NCI-H1417 (cell line): ENCODE measurements around the gene ACYP1.

Experiments used
- DNase-seq, 3 experiments: peaks; one replicate each; lab custom pipeline; 2025; lab: John Stamatoyannopoulos, UW

ACYP1 gene

GRCh38 chr14:75063491-75064204 lies at the start of gene ACYP1:
Gene ACYP1 (minus strand): TSS chr14:75064024. CDS start chr14:75063553, 471 bp downstream.
- DNase-seq = peak; percentile 94 to 97 (median 97)

DNA sequence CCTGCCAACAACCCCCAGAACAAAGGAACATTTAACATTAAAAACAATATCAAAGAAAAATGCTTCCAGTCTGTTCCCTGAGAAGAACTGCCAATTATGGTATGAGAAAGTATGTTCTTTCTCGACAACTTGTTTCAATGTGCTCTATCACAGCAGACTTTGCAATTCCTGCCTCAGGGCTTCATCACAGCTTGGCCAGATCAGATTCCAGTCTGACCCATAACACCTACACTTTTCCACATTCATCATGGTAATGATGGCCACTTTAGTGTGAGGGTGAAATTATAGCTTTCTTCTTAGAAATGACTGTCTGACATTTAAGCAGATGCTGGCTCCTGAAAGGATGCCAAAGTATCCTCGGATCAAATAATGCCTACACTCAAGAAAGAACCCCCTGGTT lies 46.1 kb upstream of the ACYP1 start:
- peak in 1 of 3 experiments; percentile 23 for DNase-seq

DNA sequence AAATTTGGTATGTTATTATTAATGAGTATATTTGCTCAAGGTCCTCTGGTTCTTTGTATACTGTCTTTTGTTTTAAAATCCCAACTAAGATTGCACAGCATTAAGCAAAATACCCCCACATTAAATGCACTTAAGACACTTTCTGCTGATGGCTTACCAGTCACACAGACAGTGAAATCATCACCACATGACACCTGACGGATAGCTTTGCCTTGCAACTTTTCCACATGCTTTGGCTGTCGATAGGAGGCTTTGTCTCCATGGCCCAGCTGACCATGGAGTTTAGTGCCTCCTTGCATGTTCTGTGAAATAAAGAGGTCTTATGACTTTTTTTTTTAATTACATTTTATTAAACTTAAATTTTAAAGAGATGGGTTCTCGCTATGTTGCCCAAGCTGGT lies 43.4 kb upstream of the ACYP1 start:
- DNase-seq = no peak

DNA sequence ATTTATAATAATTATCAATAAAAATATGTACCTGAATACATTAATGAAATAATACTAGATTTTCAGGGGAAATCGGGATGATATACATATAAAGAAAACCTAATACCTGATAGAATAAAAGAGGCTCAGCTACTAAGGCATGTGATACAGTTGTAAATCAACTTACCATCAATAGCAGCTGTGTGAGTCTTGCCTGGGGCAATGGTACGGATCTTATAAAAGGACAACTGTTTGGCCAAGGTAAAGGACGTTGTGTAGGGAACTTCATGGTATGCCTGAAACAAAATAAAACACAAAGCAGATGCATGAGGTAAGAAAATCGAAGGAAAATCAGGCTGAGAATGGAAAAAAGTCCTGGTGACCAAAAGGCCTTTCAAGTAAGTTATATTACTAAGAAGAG lies 37.7 kb upstream of the ACYP1 start:
- peak in 1 of 3 experiments; percentile 63 for DNase-seq

DNA sequence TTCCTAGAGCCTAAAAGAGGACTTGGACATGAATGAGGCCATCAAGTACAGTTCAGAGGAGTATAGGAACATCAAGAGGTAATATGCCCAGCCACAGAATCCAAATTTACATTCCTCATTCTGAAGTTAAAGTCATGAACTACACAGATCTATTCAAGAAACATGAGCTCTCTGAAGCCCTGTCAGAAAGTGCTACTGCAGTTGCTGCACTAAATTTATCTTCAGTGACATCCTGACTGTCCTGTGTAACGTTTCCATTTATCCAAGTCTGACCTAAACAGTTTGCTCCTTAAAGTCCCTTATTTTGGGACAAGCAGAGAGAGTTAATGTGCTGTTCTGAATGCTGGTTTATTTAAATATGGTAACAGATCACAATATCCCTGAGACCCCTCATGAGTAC lies 34.9 kb upstream of the ACYP1 start:
- DNase-seq = no peak

GRCh38 chr14:75098212-75098611 lies 34.4 kb upstream of the ACYP1 start:
- DNase-seq = no peak

DNA sequence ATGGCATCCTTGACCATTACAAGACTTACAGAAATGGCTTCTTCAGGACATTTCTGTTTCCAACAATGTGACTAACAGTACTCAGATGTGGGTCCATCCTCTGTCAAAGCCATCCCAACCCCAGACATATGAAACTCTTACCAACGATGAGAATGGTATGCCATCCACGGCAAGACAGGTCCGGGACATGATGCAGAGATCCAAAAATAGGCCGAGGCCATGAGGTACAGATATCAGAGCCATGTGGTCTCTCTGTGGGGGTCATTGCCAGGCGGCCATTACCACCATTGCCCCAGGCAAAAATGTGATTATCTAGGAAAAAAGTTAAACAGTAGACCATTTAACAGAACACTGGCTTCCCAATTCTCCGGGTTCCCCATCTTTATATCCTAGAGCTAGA lies 33.1 kb upstream of the ACYP1 start:
- no peak for DNase-seq

GRCh38 chr14:75095690-75096089 lies 31.9 kb upstream of the ACYP1 start:
- DNase-seq = no peak

DNA sequence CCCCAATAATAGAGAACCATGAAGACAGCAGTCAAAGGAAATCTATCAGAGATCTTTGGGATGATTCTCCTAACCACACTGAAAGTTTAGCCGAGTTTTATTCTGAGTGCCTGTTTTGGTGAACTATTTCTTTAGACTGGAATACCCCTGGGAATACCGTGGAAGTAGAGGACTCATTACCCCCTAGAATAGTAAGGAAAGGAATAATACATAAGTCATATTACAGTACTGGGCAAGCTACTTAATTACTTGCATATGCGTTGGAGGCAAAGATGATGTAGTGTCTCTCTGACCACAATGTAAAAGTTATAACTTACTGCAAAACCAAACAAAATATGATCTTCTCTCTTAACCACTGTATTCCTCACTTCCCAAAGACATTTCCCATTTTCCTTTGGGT lies 31.1 kb upstream of the ACYP1 start:
- DNase-seq = no peak

GRCh38 chr14:75092698-75093097 lies 28.9 kb upstream of the ACYP1 start:
- peak in 2 of 3 experiments; percentile 19 to 67 for DNase-seq

DNA sequence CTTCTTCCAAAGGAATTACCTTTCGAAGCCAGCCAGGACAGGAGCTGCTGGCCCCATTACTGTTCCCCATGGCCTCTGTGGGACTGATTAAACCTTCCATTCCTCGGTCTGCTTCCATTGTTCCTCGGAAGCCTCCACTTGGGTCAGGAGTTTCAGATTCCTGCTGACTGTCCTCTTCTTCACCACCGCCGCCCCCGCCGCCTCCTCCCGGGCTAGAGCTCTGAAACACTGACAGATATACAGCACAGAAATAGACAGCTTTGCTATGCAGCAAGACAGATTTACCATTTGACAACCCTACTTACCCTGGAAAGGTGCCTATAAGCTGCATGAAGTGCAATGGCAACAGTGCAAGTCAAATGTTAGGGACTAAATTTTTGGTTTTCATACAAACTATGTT lies 27.4 kb upstream of the ACYP1 start:
- DNase-seq = no peak

DNA sequence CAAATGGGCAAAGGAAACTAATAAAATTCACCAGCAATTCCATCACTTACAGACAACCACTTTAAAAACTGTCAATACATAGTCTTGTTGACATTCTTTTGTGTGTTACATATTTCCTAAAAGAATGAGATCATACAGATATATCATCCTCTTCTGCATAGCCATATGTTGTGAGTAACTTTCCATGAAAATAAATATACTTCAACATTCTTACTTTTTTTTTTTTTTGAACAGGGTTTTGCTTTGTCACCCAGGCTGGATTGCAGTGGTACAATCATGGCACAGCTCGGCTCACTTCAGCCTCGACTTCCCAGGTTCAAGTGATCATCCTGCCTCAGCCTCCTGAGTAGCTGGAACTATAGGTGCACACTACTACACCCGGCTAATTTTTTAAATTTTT lies 26.5 kb upstream of the ACYP1 start:
- DNase-seq = no peak

- DNase-seq = peak; percentile 35 to 80 (median 73)
Observed at GRCh38 chr14:75088566-75089373, 24.9 kb upstream of the ACYP1 start.

GRCh38 chr14:75088153-75088552 lies 24.3 kb upstream of the ACYP1 start:
- DNase-seq = no peak

DNA sequence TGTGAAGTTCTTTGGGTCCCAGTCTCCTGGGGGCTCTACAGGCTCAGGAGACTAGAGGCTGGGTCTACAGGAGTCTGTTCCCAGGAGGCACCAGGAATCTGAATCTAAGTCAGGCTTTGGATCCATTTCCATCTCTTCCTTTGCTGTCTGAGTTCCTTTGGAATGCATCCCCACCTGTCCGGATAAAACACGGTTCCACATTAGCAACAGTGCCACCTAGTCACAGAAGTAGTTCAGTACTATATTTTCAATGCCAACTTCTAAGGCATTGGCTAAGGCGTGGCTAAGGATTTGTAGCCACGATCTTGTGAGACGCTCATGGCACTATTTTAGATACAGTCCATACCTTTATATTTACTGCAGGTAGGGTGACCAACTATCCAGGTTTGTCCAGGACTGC lies 20.7 kb upstream of the ACYP1 start:
- DNase-seq = peak in 1 of 3 experiments; percentile 22

- DNase-seq = no peak
Observed at GRCh38 chr14:75083271-75083670, 19.4 kb upstream of the ACYP1 start.

DNA sequence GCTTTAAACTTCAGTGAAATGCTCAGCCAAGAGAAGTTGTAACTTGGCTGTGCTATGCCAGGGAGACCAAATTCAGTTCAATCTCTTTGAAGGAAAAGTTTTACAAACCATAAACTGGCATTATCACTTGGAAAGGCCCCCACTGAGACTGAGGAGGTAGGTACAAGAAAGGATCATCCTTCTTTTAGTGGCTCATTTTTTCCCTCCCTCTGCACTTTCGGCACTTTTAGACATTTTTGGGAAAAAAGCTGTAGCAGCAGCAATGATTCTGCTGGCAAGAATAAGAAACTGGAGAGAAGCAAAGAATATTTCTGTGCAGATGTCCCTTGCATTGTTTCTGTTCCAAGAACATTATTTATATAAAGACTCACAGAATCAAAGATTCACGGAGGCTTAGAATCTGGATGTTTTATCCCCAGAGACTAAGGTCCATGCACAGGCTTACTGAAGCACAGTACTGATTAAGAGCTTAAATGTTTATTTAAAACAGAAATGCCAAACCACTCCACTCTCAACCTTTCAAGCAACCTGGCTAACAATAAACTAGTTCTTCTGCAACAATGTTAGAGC lies 17.9 kb upstream of the ACYP1 start:
- no peak for DNase-seq

DNA sequence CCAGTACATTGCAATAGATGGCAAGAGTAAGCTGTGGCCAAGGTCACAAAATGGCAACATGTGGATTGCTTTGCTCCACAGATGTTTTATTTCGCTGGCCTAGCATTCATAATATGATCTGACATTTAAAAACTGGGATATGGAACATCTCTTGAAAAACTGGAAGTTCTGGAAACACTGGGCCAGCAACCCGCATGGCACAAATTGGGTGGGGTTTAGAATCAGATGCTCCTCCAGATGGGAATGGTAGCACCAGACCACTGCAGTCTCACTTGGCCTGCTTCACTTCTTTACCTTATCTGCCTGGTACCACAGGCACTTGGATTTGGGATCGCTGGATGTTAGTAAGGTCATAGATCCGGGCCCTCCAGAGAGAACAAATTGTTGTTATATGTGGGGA lies 15.7 kb upstream of the ACYP1 start:
- no peak for DNase-seq

DNA sequence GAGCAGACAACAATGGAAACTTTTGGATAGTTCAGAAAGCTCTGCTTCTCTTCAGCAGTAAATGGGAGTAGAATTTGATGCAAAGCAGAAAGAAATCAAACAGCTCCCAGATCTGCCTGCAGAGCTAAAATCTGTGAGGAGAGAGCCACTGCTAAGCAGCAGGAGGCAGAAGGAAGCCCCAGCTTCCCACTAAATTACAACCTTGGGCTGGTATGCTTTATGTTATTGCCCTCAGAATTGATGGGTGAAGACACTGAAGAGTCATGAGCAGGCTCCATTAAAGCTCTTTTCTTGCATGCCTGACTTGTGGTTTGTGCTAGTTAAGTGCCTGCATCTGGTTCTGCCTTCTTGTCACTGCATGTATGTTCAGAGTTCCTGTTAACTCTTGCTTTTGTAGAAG lies 14.0 kb upstream of the ACYP1 start:
- peak in 1 of 3 experiments; percentile 91 for DNase-seq

GRCh38 chr14:75070383-75070782 lies 6.6 kb upstream of the ACYP1 start:
- peak in 1 of 3 experiments; percentile 26 for DNase-seq

- peak; percentile 85 to 92 (median 89) for DNase-seq
Observed at GRCh38 chr14:75069811-75070145, 6.0 kb upstream of the ACYP1 start.

- peak; percentile 98 for DNase-seq
Observed at GRCh38 chr14:75069121-75069810, 5.4 kb upstream of the ACYP1 start, which contains the start of gene ZC2HC1C. Gene ZC2HC1C (plus strand): TSS chr14:75069641. CDS start chr14:75070574, 933 bp downstream.
